ENCODE measurements around the gene TRMT61A. TPM values are rescaled to one million over a fixed set of nuclear protein-coding genes. Genes with fewer than 3 reads are reported as not detected.

The TRMT61A gene
- total RNA-seq, 1 experiment from 2014 or later, result 14.9 TPM

DNA sequence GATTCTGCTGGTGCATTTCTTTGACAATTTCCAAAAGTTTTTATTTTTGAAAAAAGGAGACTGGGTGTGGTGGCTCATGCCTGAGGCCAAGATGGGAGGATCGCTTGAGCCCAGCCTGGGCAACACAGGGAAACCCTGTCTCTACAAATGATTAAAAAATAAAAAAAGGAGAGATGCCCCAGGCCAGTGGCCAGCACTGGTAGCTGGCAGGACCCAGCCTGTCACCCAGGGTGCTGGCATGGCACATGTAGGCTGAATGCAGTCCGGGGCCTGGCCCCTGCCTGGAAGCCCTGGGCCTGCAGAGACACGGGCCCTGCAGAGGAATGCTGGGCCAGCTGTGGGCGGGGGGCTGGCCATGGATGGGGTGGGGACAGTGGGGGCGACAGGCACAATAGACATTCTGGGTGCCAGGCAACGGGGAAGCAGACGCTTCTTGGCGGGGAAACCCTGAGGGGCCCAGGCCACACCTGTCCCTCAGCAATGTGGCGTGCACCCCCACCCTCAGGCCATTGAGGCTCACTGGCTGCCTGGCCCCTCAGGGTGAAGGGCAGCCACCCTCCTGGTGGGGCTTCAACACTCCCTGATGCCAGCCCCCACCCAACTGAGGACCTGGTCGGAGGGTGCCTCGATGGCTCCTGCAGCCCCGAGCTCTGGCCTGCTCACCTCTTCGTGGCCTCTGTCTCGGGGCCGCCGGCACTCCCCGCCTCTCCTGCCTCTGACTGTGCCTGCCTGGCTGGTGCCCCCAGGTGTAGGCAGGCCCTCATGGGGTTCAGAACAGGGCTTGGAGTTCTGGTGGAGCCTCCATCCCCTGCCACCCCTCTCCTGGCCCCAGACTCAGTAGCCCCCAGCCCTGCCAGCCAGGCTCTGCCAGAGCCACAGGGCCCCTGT is 12.1 kb downstream of the TRMT61A start:
- peak overlapping the region; percentile 58; the same call in 1 of the 2 replicates for H3K27ac ChIP-seq (ENCODE audit: low read depth, low read length)
- H3K9me3 ChIP-seq (ENCODE audit: control insufficient read depth in 1 of 2, insufficient read depth in 1 of 2, low read depth in 1 of 2, low read length in 2 of 2), result no peaks in the 10 kb centered on the region
- no peaks in the 10 kb centered on the region for H3K27me3 ChIP-seq (ENCODE audit: insufficient read depth, low read length)
- no peaks in the 10 kb centered on the region for H3K79me2 ChIP-seq (ENCODE audit: insufficient read depth, low read length)
- no peaks in the 10 kb centered on the region for H3K9me2 ChIP-seq (ENCODE audit: insufficient read depth)
- peak overlapping the region; percentile 77 for H3K4me2 ChIP-seq (ENCODE audit: low read length)
- ATAC-seq (peak; percentile 12), DNase-seq (ENCODE audit: low read depth, low spot score) (no peak)
- no peaks in the 10 kb centered on the region for H4K20me1 ChIP-seq (ENCODE audit: insufficient read depth)
- H3K4me3 ChIP-seq (replicated peaks in 1 of 2; ENCODE audit: low read depth in 1 of 2, low read length in 2 of 2), result peak overlapping the region in 1 of 2 experiments; percentile 34; a peak in 2 of 4 replicates
- H3K36me3 ChIP-seq (ENCODE audit: control insufficient read depth in 1 of 2, insufficient read depth in 2 of 2, low read length in 2 of 2), result no peaks in the 10 kb centered on the region
- H2AFZ ChIP-seq (ENCODE audit: low read depth, low read length, poor library complexity, severe bottlenecking), result no peak overlapping the region
- TF ChIP-seq, protein P1, sequence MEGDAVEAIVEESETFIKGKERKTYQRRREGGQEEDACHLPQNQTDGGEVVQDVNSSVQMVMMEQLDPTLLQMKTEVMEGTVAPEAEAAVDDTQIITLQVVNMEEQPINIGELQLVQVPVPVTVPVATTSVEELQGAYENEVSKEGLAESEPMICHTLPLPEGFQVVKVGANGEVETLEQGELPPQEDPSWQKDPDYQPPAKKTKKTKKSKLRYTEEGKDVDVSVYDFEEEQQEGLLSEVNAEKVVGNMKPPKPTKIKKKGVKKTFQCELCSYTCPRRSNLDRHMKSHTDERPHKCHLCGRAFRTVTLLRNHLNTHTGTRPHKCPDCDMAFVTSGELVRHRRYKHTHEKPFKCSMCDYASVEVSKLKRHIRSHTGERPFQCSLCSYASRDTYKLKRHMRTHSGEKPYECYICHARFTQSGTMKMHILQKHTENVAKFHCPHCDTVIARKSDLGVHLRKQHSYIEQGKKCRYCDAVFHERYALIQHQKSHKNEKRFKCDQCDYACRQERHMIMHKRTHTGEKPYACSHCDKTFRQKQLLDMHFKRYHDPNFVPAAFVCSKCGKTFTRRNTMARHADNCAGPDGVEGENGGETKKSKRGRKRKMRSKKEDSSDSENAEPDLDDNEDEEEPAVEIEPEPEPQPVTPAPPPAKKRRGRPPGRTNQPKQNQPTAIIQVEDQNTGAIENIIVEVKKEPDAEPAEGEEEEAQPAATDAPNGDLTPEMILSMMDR (IDR thresholded peaks at IDR 0.05 in 2 of 3, conservative IDR thresholded peaks at IDR 0.05 in 1 of 3; ENCODE audit: borderline replicate concordance in 1 of 3, insufficient read depth in 1 of 3, low read depth in 2 of 3, low read length in 2 of 3), result no peak
- TF ChIP-seq TCF7L2 (IDR thresholded peaks at IDR 0.05; ENCODE audit: borderline replicate concordance, extremely low read depth, insufficient read depth, insufficient read length) (no peak), FOSL1 (IDR thresholded peaks at IDR 0.05; ENCODE audit: low read depth) (no peak), SP1 (IDR thresholded peaks at IDR 0.05; ENCODE audit: low read depth) (no peak), ZFX (IDR thresholded peaks at IDR 0.05) (no peak), YY1 (IDR thresholded peaks at IDR 0.05; ENCODE audit: extremely low read depth, insufficient replicate concordance, low read depth, low read length) (no peak)
- peaks cover 34 to 54% of the 10 kb centered on the region in 2 experiments for H3K4me1 ChIP-seq (ENCODE audit: control insufficient read depth in 1 of 2, insufficient read depth in 2 of 2, low read length in 2 of 2)
- ChIA-PET RAD21 (ENCODE audit: low non-redundant PET in 1 of 2, low total read pairs in 2 of 2, uncharacterized antibody in 2 of 2, unreplicated experiment in 2 of 2) (no interaction called here), CTCF (interaction anchor here (1.1 to 2.1 kb wide), 4 partner anchors 11 to 22 kb away, joined by 3 to 12 read pairs (median 7); partner anchors contain the start of gene TRMT61A), POLR2A (interaction anchor here (1.2 to 1.3 kb wide), 2 partner anchors 12 to 20 kb away, joined by 4 to 6 read pairs; partner anchors contain the start of gene TRMT61A)
- peak overlapping the region; percentile 50 for H3K9ac ChIP-seq (ENCODE audit: low read length)
- BruUV-seq (replicated peaks), result no TSS peak
- intact Hi-C loops (cut with micrococcal nuclease), result no loop called here
